GM18951 (cell line): ENCODE measurements around the gene KRTAP4-9.
"Not testable (repeated sequence)": the region's sequence is repeated elsewhere in the genome, so short reads cannot be mapped to it uniquely, and the experiment has no call there.

Experiments
- POLR2A ChIP-seq: IDR thresholded peaks from 4 replicates; pipeline ENCODE4 v1.6.1; 2011; ENCODE audit warnings: mild to moderate bottlenecking; ENCODE audit not compliant: insufficient read length, insufficient read depth; ENCODE audit errors: extremely low read depth
- in situ Hi-C: fragments of 300-500 bp; cut with MboI; formaldehyde crosslinking; loops from one replicate; pipeline ENCODE4 v1.12.0; 2022; ENCODE audit warnings: low sequenced_read_pairs, mixed read lengths, inconsistent platforms; ENCODE audit not compliant: unreplicated experiment

Gene KRTAP4-9

GRCh38 chr17:41105347-41105746 lies at the start of gene KRTAP4-9:
KRTAP4-9 (plus strand) TSS chr17:41105389; CDS start chr17:41105389, 0 bp downstream.
- in situ Hi-C loops: not testable (repeated sequence)

- in situ Hi-C loops: no loop called here
- no peak for TF ChIP-seq POLR2A
These were observed 47.6 kb upstream of the KRTAP4-9 start for GRCh38 chr17:41057547-41057946.

- in situ Hi-C loops: no loop called here
- TF ChIP-seq POLR2A: no peak
These were observed 46.4 kb upstream of the KRTAP4-9 start for GRCh38 chr17:41058741-41059140.

- in situ Hi-C loops: not testable (repeated sequence)
These were observed 45.7 kb upstream of the KRTAP4-9 start for GRCh38 chr17:41059276-41060051.

GRCh38 chr17:41060052-41060604 lies 45.1 kb upstream of the KRTAP4-9 start, which contains the start of gene KRTAP2-3:
KRTAP2-3 (minus strand) TSS chr17:41060114; CDS start chr17:41060050, 64 bp downstream.
- TF ChIP-seq POLR2A: no peak
- in situ Hi-C loops: no loop called here

GRCh38 chr17:41061964-41062363 lies 43.2 kb upstream of the KRTAP4-9 start:
- in situ Hi-C loops: no loop called here
- TF ChIP-seq POLR2A: no peak

GRCh38 chr17:41063449-41063848 lies 41.7 kb upstream of the KRTAP4-9 start:
- no peak for TF ChIP-seq POLR2A
- in situ Hi-C loops: no loop called here

GRCh38 chr17:41064301-41064700 lies 40.9 kb upstream of the KRTAP4-9 start:
- no peak for TF ChIP-seq POLR2A
- in situ Hi-C loops: no loop called here

GRCh38 chr17:41065016-41065689 lies 40.0 kb upstream of the KRTAP4-9 start:
- in situ Hi-C loops: not testable (repeated sequence)

- TF ChIP-seq POLR2A: no peak
- in situ Hi-C loops: no loop called here
These were observed 39.2 kb upstream of the KRTAP4-9 start, which contains the start of gene KRTAP2-4 for GRCh38 chr17:41065829-41066624. KRTAP2-4 (minus strand) TSS chr17:41065879; CDS start chr17:41065845, 34 bp downstream.

GRCh38 chr17:41067281-41067680 lies 37.9 kb upstream of the KRTAP4-9 start:
- no peak for TF ChIP-seq POLR2A
- in situ Hi-C loops: no loop called here

- in situ Hi-C loops: no loop called here
- TF ChIP-seq POLR2A: no peak
These were observed 36.2 kb upstream of the KRTAP4-9 start for GRCh38 chr17:41069031-41069430.
